Measurements from ENCODE around the gene C13orf46.
"Not testable (repeated sequence)": the region's sequence is repeated elsewhere in the genome, so short reads cannot be mapped to it uniquely, and the experiment has no call there.

Gene C13orf46

GRCh38 chr13:113991676-113992179 lies 17.9 kb upstream of the C13orf46 start:
- DNase-seq = no peak

GRCh38 chr13:113991191-113991669 lies 17.4 kb upstream of the C13orf46 start:
- DNase-seq = no peak

- no peak for DNase-seq
Observed at GRCh38 chr13:113990321-113990837, 16.5 kb upstream of the C13orf46 start.

GRCh38 chr13:113989585-113990300 lies 15.9 kb upstream of the C13orf46 start:
- no peak for DNase-seq

- DNase-seq = not testable (repeated sequence)
Observed at GRCh38 chr13:113988859-113989258, 15.0 kb upstream of the C13orf46 start.

- DNase-seq = no peak
Observed at GRCh38 chr13:113982296-113982661, 8.4 kb upstream of the C13orf46 start.

- DNase-seq = no peak
Observed at GRCh38 chr13:113981611-113982295, 7.9 kb upstream of the C13orf46 start.

GRCh38 chr13:113981194-113981605 lies 7.3 kb upstream of the C13orf46 start:
- no peak for DNase-seq

GRCh38 chr13:113980489-113981064 lies 6.7 kb upstream of the C13orf46 start:
- DNase-seq = no peak

GRCh38 chr13:113979791-113980471 lies 6.1 kb upstream of the C13orf46 start:
- no peak for DNase-seq

- DNase-seq = no peak
Observed at GRCh38 chr13:113978741-113979481, 5.0 kb upstream of the C13orf46 start.

GRCh38 chr13:113977976-113978375 lies 4.1 kb upstream of the C13orf46 start:
- no peak for DNase-seq

- DNase-seq = no peak
Observed at GRCh38 chr13:113976711-113977684, 3.1 kb upstream of the C13orf46 start.

GRCh38 chr13:113975416-113975815 lies 1.5 kb upstream of the C13orf46 start:
- DNase-seq = no peak

GRCh38 chr13:113974304-113975281 lies 717 bp upstream of the C13orf46 start:
- DNase-seq = no peak

GRCh38 chr13:113972451-113973217 lies 1.2 kb downstream of the C13orf46 start:
- no peak for DNase-seq

GRCh38 chr13:113971471-113972231 lies 2.2 kb downstream of the C13orf46 start:
- DNase-seq = no peak

- DNase-seq = no peak
Observed at GRCh38 chr13:113970810-113971470, 2.9 kb downstream of the C13orf46 start.
